Measurements from ENCODE around the gene SC5D.

SC5D gene

GRCh38 chr11:121292495-121293287, at the start of gene SC5D:
Gene SC5D, plus strand, starts transcription at chr11:121292771. Its CDS starts 10,605 bp downstream, at chr11:121303376.
- DNase-seq (ENCODE audit: low spot score), result peak; percentile 99

GRCh38 chr11:121244884-121245283, 47.7 kb upstream of the SC5D start:
- no peak for DNase-seq (ENCODE audit: low spot score)

- no peak for DNase-seq (ENCODE audit: low spot score)
Observed at GRCh38 chr11:121246021-121246768, 46.4 kb upstream of the SC5D start.

GRCh38 chr11:121246769-121247035, 45.9 kb upstream of the SC5D start:
- no peak for DNase-seq (ENCODE audit: low spot score)

GRCh38 chr11:121248496-121248895, 44.1 kb upstream of the SC5D start:
- DNase-seq (ENCODE audit: low spot score), result no peak

GRCh38 chr11:121249039-121249663, 43.4 kb upstream of the SC5D start:
- DNase-seq (ENCODE audit: low spot score), result peak; percentile 70

GRCh38 chr11:121250843-121251242, 41.7 kb upstream of the SC5D start:
- no peak for DNase-seq (ENCODE audit: low spot score)

GRCh38 chr11:121253951-121254350, 38.6 kb upstream of the SC5D start:
- no peak for DNase-seq (ENCODE audit: low spot score)

GRCh38 chr11:121254756-121255155, 37.8 kb upstream of the SC5D start:
- no peak for DNase-seq (ENCODE audit: low spot score)

GRCh38 chr11:121255473-121256125, 37.0 kb upstream of the SC5D start:
- DNase-seq (ENCODE audit: low spot score), result no peak

GRCh38 chr11:121257289-121257688, 35.3 kb upstream of the SC5D start:
- DNase-seq (ENCODE audit: low spot score), result no peak

- DNase-seq (ENCODE audit: low spot score), result no peak
Observed at GRCh38 chr11:121257976-121258375, 34.6 kb upstream of the SC5D start.

- DNase-seq (ENCODE audit: low spot score), result no peak
Observed at GRCh38 chr11:121265586-121265985, 27.0 kb upstream of the SC5D start.

- DNase-seq (ENCODE audit: low spot score), result no peak
Observed at GRCh38 chr11:121268581-121268980, 24.0 kb upstream of the SC5D start.

- DNase-seq (ENCODE audit: low spot score), result no peak
Observed at GRCh38 chr11:121270001-121270678, 22.4 kb upstream of the SC5D start.

GRCh38 chr11:121274332-121274991, 18.1 kb upstream of the SC5D start:
- no peak for DNase-seq (ENCODE audit: low spot score)

GRCh38 chr11:121281698-121282097, 10.9 kb upstream of the SC5D start:
- no peak for DNase-seq (ENCODE audit: low spot score)

GRCh38 chr11:121282386-121282785, 10.2 kb upstream of the SC5D start:
- DNase-seq (ENCODE audit: low spot score), result no peak

- no peak for DNase-seq (ENCODE audit: low spot score)
Observed at GRCh38 chr11:121282886-121283502, 9.6 kb upstream of the SC5D start.

GRCh38 chr11:121291319-121291718, 1.3 kb upstream of the SC5D start:
- no peak for DNase-seq (ENCODE audit: low spot score)

- DNase-seq (ENCODE audit: low spot score), result no peak
Observed at GRCh38 chr11:121291896-121292494, 576 bp upstream of the SC5D start.
